Suprapubic skin (tissue), 3 donors: ENCODE measurements around the gene DFFB.

ENCODE experiments used
- CTCF ChIP-seq, 2 donors: fragments of 200-600 bp in 1 of 2; fragments of 450-650 bp in 1 of 2; sonication (generic) in 1 of 2; IDR thresholded peaks; one replicate each; pipeline ENCODE4 v1.5.1; 2016 to 2019; ENCODE audit warnings: antibody characterized with exemption in 2 of 2, mild to moderate bottlenecking in 1 of 2, moderate library complexity in 1 of 2
- POLR2AphosphoS5 ChIP-seq, 3 donors: sonication (generic); formaldehyde crosslinking; IDR thresholded peaks; one replicate each; pipeline ENCODE4 v1.6.1; 2017; ENCODE audit warnings: antibody characterized with exemption in 3 of 3

GRCh38 chr1:3884966-3885365 lies 27.7 kb downstream of the DFFB start:
- TF ChIP-seq CTCF (IDR thresholded peaks at IDR 0.05), result no peak
- no peak for TF ChIP-seq POLR2AphosphoS5 (IDR thresholded peaks at IDR 0.05)
